GM13976 (cell line): Measurements from ENCODE around the gene CANX.

Source experiments
- DNase-seq: peaks from one replicate; pipeline ENCODE4 v3.0.0; 2012; ENCODE audit warnings: low spot score
- CTCF ChIP-seq: IDR thresholded peaks from 2 replicates; pipeline ENCODE4 v1.5.1; 2012; ENCODE audit warnings: borderline replicate concordance, mild to moderate bottlenecking; ENCODE audit not compliant: insufficient read depth; ENCODE audit errors: extremely low read depth, missing control alignments, control extremely low read depth
- in situ Hi-C: fragments of 300-500 bp; cut with MboI; formaldehyde crosslinking; loops from one replicate; pipeline ENCODE4 v1.12.0; 2022; ENCODE audit warnings: low sequenced_read_pairs, mixed read lengths, inconsistent platforms; ENCODE audit not compliant: unreplicated experiment

CANX gene

GRCh38 chr5:179747811-179748210 is 49.0 kb downstream of the CANX start:
- in situ Hi-C loops: no loop called here
- TF ChIP-seq CTCF: no peak
- DNase-seq: no peak

DNA sequence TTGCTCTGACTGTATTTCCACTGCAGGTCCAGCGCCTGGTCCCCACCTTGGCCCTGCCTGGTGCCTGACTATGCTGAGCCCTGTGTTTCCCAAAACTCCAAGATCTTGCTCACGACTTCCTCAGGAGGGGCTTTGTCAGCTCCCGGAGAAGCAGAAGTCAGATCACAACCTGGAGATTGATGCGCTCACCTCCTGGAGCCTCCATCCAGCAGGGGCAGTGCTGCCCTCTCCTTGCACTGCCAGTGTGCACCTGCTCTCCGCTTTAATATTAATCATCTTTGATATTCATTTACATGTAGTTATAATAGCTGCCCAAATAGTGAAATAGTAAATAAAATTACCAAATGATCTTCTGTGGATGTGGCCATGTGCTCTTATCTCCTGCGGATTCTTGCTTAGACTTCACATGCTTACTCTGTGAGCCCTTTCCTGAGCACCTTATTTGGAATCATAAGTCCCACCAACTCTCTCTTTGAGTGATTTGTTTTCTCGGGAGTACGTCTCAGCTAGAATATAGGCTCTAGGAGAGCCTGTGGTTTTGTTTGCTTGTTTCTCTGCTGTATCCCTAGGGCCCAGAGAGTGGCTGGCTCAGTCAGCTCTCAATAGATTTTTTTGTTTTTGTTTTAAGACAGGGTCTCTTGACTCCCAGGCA is 51.2 kb downstream of the CANX start:
- DNase-seq: no peak
- no peak for TF ChIP-seq CTCF
- in situ Hi-C loops: no loop called here

- no peak for TF ChIP-seq CTCF
- no peak for DNase-seq
- in situ Hi-C loops: no loop called here
Observed at GRCh38 chr5:179753971-179754370, 55.2 kb downstream of the CANX start.

GRCh38 chr5:179755022-179755421 is 56.3 kb downstream of the CANX start:
- in situ Hi-C loops: no loop called here
- DNase-seq: no peak
- no peak for TF ChIP-seq CTCF

DNA sequence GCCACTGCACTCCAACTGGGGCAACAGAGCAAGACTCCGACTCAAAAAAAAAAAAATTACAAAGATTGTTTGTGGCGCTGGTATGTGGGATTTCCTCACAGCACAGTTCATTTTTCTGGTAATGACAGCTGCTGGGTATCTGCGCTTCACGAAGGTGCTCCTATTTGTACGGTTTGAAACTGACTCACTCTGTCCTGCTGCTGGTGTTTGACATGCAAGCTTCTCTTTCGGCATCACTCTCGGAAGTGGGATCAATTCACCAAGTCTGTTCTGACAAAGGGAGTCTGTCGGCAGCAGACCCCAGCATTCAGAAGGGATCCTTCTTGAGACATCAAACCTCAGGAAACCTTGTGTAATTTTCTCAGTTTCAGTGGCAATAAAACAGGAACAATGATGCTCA is 60.2 kb downstream of the CANX start:
- TF ChIP-seq CTCF: no peak
- DNase-seq: no peak
- in situ Hi-C loops: no loop called here

DNA sequence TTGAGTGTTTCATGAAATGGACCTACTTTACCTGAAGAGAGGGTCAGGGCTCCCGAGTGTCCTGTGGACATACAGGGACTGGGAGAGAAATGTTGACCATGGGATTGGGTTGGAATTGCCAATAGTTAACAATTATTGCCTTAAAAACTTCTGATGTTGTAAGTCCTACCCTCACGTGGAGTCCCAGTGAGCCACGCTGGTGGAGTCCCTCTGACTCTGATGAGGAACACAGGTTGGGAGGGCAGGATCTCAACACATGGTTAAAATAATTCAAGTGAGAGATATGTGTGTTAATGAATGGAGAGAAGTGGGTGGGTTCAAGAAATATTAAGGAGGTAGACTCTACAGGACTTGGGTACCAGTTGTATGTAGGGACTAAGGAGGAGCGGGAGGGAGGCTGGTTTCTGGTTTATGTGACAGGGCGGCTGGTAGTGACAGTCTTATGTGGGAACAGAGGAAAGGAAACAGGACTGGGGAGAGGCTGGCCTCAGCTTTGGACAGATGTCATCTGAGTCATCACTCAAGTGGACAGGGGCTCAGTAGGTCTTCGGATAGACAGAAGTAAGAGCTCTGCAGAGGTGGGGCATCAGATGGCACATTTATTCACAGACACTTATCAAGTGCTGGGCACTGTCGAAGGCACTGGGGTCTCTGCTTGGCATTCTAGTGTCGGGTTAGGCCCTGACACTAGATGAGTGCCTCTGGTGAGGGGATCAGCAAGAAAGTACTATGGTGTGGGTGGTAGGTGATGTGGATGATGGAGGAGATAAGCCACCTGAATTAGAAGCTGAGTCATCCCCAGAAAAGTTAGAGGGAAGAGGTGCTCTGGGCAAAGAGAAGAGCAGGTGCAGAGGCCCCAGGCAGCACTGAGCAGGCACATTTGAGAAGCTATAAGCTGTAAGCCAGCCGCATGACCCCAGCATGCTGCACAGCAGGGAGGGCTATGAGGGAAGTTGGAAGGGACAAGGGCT is 61.1 kb downstream of the CANX start:
- in situ Hi-C loops: no loop called here
- TF ChIP-seq CTCF: no peak
- peak; percentile 67 for DNase-seq
